GM20431 (cell line): ENCODE results near the gene SLC10A4.

Experiments used
- in situ Hi-C: fragments of 300-500 bp; cut with MseI, MboI; formaldehyde crosslinking; loops from one replicate; pipeline ENCODE4 v1.15.0; 2020; ENCODE audit warnings: low sequenced_read_pairs; ENCODE audit not compliant: unreplicated experiment

The SLC10A4 gene

GRCh38 chr4:48484494-48485168, 1.5 kb downstream of the SLC10A4 start:
- in situ Hi-C loops, result no loop called here

GRCh38 chr4:48489683-48490011, 6.5 kb downstream of the SLC10A4 start:
- in situ Hi-C loops, result no loop called here

GRCh38 chr4:48490012-48490679, 7.0 kb downstream of the SLC10A4 start, which contains the start of gene ZAR1:
TSS of gene ZAR1 (plus strand) at chr4:48490252. CDS start at chr4:48490292, 40 bp downstream.
- in situ Hi-C loops, result no loop called here

- in situ Hi-C loops, result no loop called here
Observed at GRCh38 chr4:48490680-48491513, 7.8 kb downstream of the SLC10A4 start.

- in situ Hi-C loops, result no loop called here
Observed at GRCh38 chr4:48491514-48492176, 8.5 kb downstream of the SLC10A4 start.

- in situ Hi-C loops, result no loop called here
Observed at GRCh38 chr4:48493452-48494100, 10.4 kb downstream of the SLC10A4 start.

GRCh38 chr4:48495941-48496340, 12.8 kb downstream of the SLC10A4 start:
- in situ Hi-C loops, result no loop called here

GRCh38 chr4:48498895-48499294, 15.8 kb downstream of the SLC10A4 start:
- in situ Hi-C loops, result no loop called here

GRCh38 chr4:48499551-48500066, 16.5 kb downstream of the SLC10A4 start:
- in situ Hi-C loops, result no loop called here

GRCh38 chr4:48503233-48504025, 20.3 kb downstream of the SLC10A4 start:
- in situ Hi-C loops, result no loop called here

- in situ Hi-C loops, result no loop called here
Observed at GRCh38 chr4:48504026-48504330, 20.8 kb downstream of the SLC10A4 start.

- in situ Hi-C loops, result no loop called here
Observed at GRCh38 chr4:48504352-48504751, 21.2 kb downstream of the SLC10A4 start.

- in situ Hi-C loops, result no loop called here
Observed at GRCh38 chr4:48506716-48507115, 23.6 kb downstream of the SLC10A4 start.

- in situ Hi-C loops, result no loop called here
Observed at GRCh38 chr4:48509543-48509942, 26.4 kb downstream of the SLC10A4 start.

GRCh38 chr4:48518143-48518542, 35.0 kb downstream of the SLC10A4 start:
- in situ Hi-C loops, result no loop called here

- in situ Hi-C loops, result no loop called here
Observed at GRCh38 chr4:48526406-48526805, 43.3 kb downstream of the SLC10A4 start.

GRCh38 chr4:48538358-48538757, 55.2 kb downstream of the SLC10A4 start:
- in situ Hi-C loops, result no loop called here
